Measurements from ENCODE around the gene ZNF532. TPM values are rescaled to one million over a fixed set of nuclear protein-coding genes. Genes with fewer than 3 reads are reported as not detected.

Gene ZNF532
- total RNA-seq, 5 donors from 2014 or later (not counting 1 experiment from before 2014, with no cell fraction given) = 5.0 to 14.2 (median 7.8) TPM

DNA sequence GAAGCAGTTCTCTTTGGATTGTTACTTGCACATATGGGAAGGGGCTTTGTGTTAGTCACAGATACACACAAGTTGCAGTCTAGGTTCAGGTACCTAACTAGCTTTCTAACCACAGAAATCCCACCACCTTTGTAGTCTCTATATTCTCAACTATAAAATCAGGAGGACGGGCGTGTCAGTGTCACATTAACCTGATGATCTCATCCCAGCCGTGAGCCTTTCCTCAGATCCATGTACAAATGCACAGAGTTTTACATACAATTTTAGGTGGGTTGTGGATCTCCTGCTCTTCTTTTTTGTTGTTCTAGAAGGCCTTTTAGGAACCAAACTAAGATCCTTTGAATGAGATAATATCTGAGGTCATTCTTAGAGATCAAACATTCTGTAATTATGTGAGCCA is 94.0 kb downstream of the ZNF532 start:
- no peak overlapping the region for H3K27ac ChIP-seq (ENCODE audit: low read length)
- no peak overlapping the region for H3K27ac Mint-ChIP-seq
- ATAC-seq (replicated peaks in 1 of 4) (no peak), DNase-seq (no peak)
- peaks cover 2 to 29% of the 10 kb centered on the region in 2 donors for H3K27me3 Mint-ChIP-seq
- H3K4me3 Mint-ChIP-seq = no peak overlapping the region
- no peaks in the 10 kb centered on the region for H3K4me1 Mint-ChIP-seq
- peaks cover 0 to 4% of the 10 kb centered on the region in 2 experiments for H3K27me3 ChIP-seq (replicated peaks in 1 of 2; ENCODE audit: control insufficient read depth in 2 of 2, extremely low read depth in 1 of 2, insufficient read depth in 2 of 2, low read length in 1 of 2)
- no peaks in the 10 kb centered on the region for H3K4me1 ChIP-seq (ENCODE audit: control insufficient read depth in 1 of 2, extremely low read depth in 1 of 2, insufficient read depth in 2 of 2, low read length in 2 of 2)
- no peaks in the 10 kb centered on the region for H3K9me3 Mint-ChIP-seq
- POLR2A ChIA-PET = no interaction called here
- CTCF ChIA-PET = no interaction called here
- H3K36me3 Mint-ChIP-seq = no peaks in the 10 kb centered on the region
- H3K36me3 ChIP-seq (ENCODE audit: control insufficient read depth in 2 of 2, extremely low read depth in 1 of 2, insufficient read depth in 1 of 2, low read length in 1 of 2) = no peaks in the 10 kb centered on the region
- no peaks in the 10 kb centered on the region for H3K9me3 ChIP-seq
- H3K4me3 ChIP-seq (ENCODE audit: control insufficient read depth in 1 of 2, extremely low read depth in 1 of 2, low read length in 1 of 2) = no peak overlapping the region
- 100% methylated on average over 2 of the region's 3 CpGs for WGBS (ENCODE audit: insufficient coverage)

DNA sequence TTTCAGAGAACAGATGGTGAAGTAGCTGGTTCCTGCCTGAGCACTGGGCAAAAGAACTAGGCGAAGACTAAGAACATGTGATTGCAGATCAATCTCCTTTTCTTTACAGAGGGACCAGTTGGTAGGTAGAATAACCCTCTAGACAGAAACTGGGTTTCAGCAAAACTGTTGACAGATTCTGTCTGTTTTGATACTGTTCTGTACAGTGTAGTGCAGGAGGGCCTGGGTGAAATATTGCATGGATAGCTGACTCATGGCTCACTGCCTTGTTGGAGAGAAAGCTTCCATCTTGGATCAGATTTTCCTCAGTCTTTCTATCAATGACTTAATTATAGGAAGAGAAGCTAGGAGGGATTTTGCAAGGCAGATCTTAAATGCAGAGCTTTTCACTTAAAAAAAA is 95.8 kb downstream of the ZNF532 start:
- no peaks in the 10 kb centered on the region for H3K4me1 ChIP-seq (ENCODE audit: control insufficient read depth in 1 of 2, extremely low read depth in 1 of 2, insufficient read depth in 2 of 2, low read length in 2 of 2)
- Mint-ChIP-seq H3K27me3 (peaks cover 2 to 29% of the 10 kb centered on the region in 2 donors), H3K4me1 (peaks cover 0 to 2% (median 0%) of the 10 kb centered on the region in 3 donors), H3K4me3 (no peak overlapping the region), H3K9me3 (no peaks in the 10 kb centered on the region), H3K27ac (no peak overlapping the region), H3K36me3 (no peaks in the 10 kb centered on the region)
- ChIA-PET CTCF (no interaction called here), POLR2A (no interaction called here)
- no CpG with 5 or more reads among the region's 1 CpG for WGBS (ENCODE audit: insufficient coverage)
- H3K9me3 ChIP-seq = no peaks in the 10 kb centered on the region
- no peak for ATAC-seq (replicated peaks in 1 of 4)
- H3K36me3 ChIP-seq (ENCODE audit: control insufficient read depth in 2 of 2, extremely low read depth in 1 of 2, insufficient read depth in 1 of 2, low read length in 1 of 2) = no peaks in the 10 kb centered on the region
- H3K4me3 ChIP-seq (ENCODE audit: control insufficient read depth in 1 of 2, extremely low read depth in 1 of 2, low read length in 1 of 2) = no peak overlapping the region
- no peak for DNase-seq
- H3K27ac ChIP-seq (ENCODE audit: low read length) = no peak overlapping the region
- H3K27me3 ChIP-seq (replicated peaks in 1 of 2; ENCODE audit: control insufficient read depth in 2 of 2, extremely low read depth in 1 of 2, insufficient read depth in 2 of 2, low read length in 1 of 2) = peaks cover 0 to 3% of the 10 kb centered on the region in 2 experiments

DNA sequence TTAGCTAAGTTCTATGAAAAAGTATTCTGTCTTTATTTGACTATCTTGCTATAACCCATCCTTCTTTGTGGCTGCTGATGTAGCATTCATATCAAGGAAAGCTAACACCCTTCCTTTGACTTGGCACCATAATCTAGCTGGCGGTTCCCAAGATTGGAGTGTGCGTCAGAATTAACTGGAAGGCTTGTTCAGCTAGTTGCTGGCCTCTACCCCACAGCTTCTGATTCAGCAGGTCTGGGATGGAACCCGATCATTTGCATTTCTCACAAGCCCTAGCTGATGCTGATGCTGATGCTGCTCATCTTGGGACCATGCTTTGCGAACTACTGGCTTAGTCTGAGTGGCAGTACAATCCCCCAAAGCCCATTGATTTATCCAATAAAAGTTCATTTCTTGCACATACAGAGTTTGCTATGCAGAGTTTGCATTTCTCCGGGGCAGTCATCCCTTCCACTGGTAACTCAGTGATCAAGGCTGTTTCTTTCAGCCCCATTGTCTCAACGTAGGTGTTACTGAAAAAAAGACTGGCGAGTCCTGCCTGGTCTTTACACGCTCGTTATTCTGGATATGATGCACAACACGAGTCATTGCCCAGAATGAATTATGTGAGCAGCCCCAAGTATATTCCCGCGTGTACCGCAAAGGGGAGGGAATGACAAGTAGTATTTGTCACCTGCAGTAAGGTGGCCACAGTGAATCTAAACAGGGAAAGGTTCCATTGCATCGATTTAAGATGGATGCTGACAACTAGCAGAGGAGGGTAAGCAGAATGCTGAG is 96.5 kb downstream of the ZNF532 start:
- Histone ChIP-seq H3K4me3 (ENCODE audit: control insufficient read depth in 1 of 2, extremely low read depth in 1 of 2, low read length in 1 of 2) (no peak overlapping the region), H3K27ac (ENCODE audit: low read length) (no peak overlapping the region), H3K9me3 (no peaks in the 10 kb centered on the region), H3K4me1 (ENCODE audit: control insufficient read depth in 1 of 2, extremely low read depth in 1 of 2, insufficient read depth in 2 of 2, low read length in 2 of 2) (no peaks in the 10 kb centered on the region), H3K27me3 (replicated peaks in 1 of 2; ENCODE audit: control insufficient read depth in 2 of 2, extremely low read depth in 1 of 2, insufficient read depth in 2 of 2, low read length in 1 of 2) (peaks cover 0 to 3% of the 10 kb centered on the region in 2 experiments), H3K36me3 (ENCODE audit: control insufficient read depth in 2 of 2, extremely low read depth in 1 of 2, insufficient read depth in 1 of 2, low read length in 1 of 2) (no peaks in the 10 kb centered on the region)
- POLR2A ChIA-PET = no interaction called here
- Mint-ChIP-seq H3K4me1 (peaks cover 0 to 2% (median 0%) of the 10 kb centered on the region in 3 donors), H3K9me3 (no peaks in the 10 kb centered on the region), H3K27ac (no peak overlapping the region), H3K36me3 (no peaks in the 10 kb centered on the region), H3K27me3 (peaks cover 2 to 27% of the 10 kb centered on the region in 2 donors), H3K4me3 (no peak overlapping the region)
- DNase-seq (no peak), ATAC-seq (replicated peaks in 1 of 4) (no peak)
- CTCF ChIA-PET = no interaction called here
- 77% methylated on average over 13 of the region's 14 CpGs for WGBS (ENCODE audit: insufficient coverage)

DNA sequence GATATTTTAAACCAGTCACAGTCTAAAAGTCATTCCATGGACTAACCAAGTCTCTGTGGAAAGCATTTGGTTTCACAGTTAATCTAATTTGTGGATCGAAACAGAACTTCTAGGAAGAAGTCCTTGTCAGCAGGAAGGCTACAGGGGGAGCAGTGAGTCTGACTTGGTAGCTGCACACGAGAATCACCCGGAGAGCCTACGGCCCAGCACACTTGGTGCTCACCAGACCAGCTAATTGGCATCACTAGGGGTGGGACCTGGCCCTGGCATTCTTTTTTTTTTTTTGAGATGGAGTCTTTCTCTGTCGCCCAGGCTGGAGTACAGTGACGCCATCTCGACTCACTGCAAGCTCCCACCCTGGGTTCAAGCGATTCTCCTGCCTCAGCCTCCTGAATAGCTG is 97.7 kb downstream of the ZNF532 start:
- H3K4me3 ChIP-seq (ENCODE audit: control insufficient read depth in 1 of 2, extremely low read depth in 1 of 2, low read length in 1 of 2) = no peak overlapping the region
- Mint-ChIP-seq H3K27me3 (peaks cover 2 to 20% of the 10 kb centered on the region in 2 donors), H3K36me3 (no peaks in the 10 kb centered on the region), H3K27ac (no peak overlapping the region), H3K4me1 (peaks cover 0 to 2% (median 0%) of the 10 kb centered on the region in 3 donors), H3K4me3 (no peak overlapping the region), H3K9me3 (no peaks in the 10 kb centered on the region)
- no peaks in the 10 kb centered on the region for H3K36me3 ChIP-seq (ENCODE audit: control insufficient read depth in 2 of 2, extremely low read depth in 1 of 2, insufficient read depth in 1 of 2, low read length in 1 of 2)
- 84% methylated on average over 4 of the region's 8 CpGs for WGBS (ENCODE audit: insufficient coverage)
- H3K4me1 ChIP-seq (ENCODE audit: control insufficient read depth in 1 of 2, extremely low read depth in 1 of 2, insufficient read depth in 2 of 2, low read length in 2 of 2) = no peaks in the 10 kb centered on the region
- ChIA-PET CTCF (no interaction called here), POLR2A (no interaction called here)
- peaks cover 0 to 3% of the 10 kb centered on the region in 2 experiments for H3K27me3 ChIP-seq (replicated peaks in 1 of 2; ENCODE audit: control insufficient read depth in 2 of 2, extremely low read depth in 1 of 2, insufficient read depth in 2 of 2, low read length in 1 of 2)
- H3K27ac ChIP-seq (ENCODE audit: low read length) = no peak overlapping the region
- DNase-seq (no peak), ATAC-seq (replicated peaks in 1 of 4) (no peak)
- no peaks in the 10 kb centered on the region for H3K9me3 ChIP-seq

DNA sequence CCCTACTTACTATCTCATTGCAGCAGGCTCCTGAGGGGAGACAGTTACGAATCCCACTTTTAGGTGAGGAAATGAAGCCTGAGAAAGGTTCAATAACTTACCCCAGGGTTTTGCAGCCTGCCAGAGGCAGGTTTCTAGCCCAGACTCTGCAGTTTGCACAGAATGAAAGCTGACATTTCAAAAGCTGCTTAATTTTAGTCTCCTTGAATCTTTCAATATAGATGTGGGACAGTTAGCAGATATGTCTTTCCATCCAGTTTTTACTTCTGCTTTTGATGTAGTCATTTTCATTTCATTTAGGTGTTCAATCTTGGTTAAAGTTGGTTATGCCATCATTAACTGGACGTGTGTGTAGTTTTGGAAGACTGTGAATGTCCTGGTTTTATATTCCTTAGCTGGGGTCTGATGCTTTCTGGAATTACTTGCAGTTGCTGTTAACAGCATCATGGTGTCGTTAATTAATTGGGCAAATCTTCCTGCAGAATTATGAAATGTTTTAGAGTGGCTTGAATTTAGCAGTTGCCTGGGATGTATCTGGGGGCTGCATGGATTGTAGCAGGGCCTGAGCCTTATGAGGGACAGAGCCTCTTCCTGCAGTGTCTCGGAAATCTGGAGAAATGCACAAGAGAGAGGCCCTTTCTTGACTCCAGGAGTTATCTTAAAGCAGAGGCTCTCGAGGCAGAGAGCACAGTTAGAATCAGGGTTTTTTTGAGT is 100.8 kb downstream of the ZNF532 start:
- no peak for ATAC-seq (replicated peaks in 1 of 4)
- H3K4me1 ChIP-seq (ENCODE audit: control insufficient read depth in 1 of 2, extremely low read depth in 1 of 2, insufficient read depth in 2 of 2, low read length in 2 of 2) = no peaks in the 10 kb centered on the region
- DNase-seq = no peak
- H3K4me3 ChIP-seq (ENCODE audit: control insufficient read depth in 1 of 2, extremely low read depth in 1 of 2, low read length in 1 of 2) = no peak overlapping the region
- POLR2A ChIA-PET = no interaction called here
- CTCF ChIA-PET = no interaction called here
- H3K27me3 Mint-ChIP-seq = peaks cover 7 to 16% of the 10 kb centered on the region in 2 donors
- WGBS (ENCODE audit: insufficient coverage) = 53% methylated on average over 3 of the region's 5 CpGs
- no peaks in the 10 kb centered on the region for H3K36me3 ChIP-seq (ENCODE audit: control insufficient read depth in 2 of 2, extremely low read depth in 1 of 2, insufficient read depth in 1 of 2, low read length in 1 of 2)
- no peaks in the 10 kb centered on the region for H3K9me3 ChIP-seq
- no peak overlapping the region for H3K27ac ChIP-seq (ENCODE audit: low read length)
- peaks cover 0 to 3% of the 10 kb centered on the region in 2 experiments for H3K27me3 ChIP-seq (replicated peaks in 1 of 2; ENCODE audit: control insufficient read depth in 2 of 2, extremely low read depth in 1 of 2, insufficient read depth in 2 of 2, low read length in 1 of 2)
- no peaks in the 10 kb centered on the region for H3K9me3 Mint-ChIP-seq
- H3K36me3 Mint-ChIP-seq = no peaks in the 10 kb centered on the region
- peak overlapping the region in 1 of 2 donors; percentile 40 for H3K27ac Mint-ChIP-seq
- peaks cover 0 to 2% (median 0%) of the 10 kb centered on the region in 3 donors for H3K4me1 Mint-ChIP-seq
- no peak overlapping the region for H3K4me3 Mint-ChIP-seq

DNA sequence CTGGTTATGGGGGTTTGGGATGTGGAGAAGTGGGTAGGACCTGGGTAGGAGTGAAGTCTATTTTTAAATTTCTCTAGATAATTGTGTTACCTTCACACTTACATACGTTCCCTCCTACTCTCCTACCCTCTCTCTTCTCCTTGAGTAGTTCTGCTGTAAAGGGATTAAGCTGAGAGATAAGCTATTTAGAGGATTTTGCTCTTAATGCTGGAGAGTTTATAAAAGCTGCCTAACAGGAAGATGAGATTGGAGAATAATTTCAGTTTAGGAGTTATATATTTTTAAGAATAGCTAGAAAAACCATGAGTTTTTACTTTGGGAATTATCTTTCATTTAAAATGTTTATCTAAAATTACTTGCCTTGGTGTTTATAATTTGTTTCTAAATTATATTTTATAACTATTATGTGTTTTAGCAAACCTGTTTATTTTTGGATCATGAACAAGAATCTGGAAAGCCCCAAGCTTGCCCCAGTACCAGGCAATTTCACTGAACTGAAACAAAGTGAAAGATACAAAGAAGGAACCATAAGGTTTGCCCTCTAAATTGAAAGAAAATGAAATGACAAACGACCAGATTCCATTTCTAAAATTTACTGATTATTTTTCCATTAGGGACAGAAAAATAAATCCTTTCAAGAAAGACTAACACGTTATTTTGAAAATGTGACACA is 101.5 kb downstream of the ZNF532 start:
- H3K9me3 Mint-ChIP-seq = no peaks in the 10 kb centered on the region
- DNase-seq (no peak), ATAC-seq (replicated peaks in 1 of 4) (no peak)
- H3K36me3 ChIP-seq (ENCODE audit: control insufficient read depth in 2 of 2, extremely low read depth in 1 of 2, insufficient read depth in 1 of 2, low read length in 1 of 2) = no peaks in the 10 kb centered on the region
- H3K27ac Mint-ChIP-seq = peak overlapping the region in 1 of 2 donors; percentile 40
- no peak overlapping the region for H3K4me3 ChIP-seq (ENCODE audit: control insufficient read depth in 1 of 2, extremely low read depth in 1 of 2, low read length in 1 of 2)
- no CpG with 5 or more reads among the region's 3 CpGs for WGBS (ENCODE audit: insufficient coverage)
- POLR2A ChIA-PET = no interaction called here
- H3K4me3 Mint-ChIP-seq = no peak overlapping the region
- H3K9me3 ChIP-seq = no peaks in the 10 kb centered on the region
- no peak overlapping the region for H3K27ac ChIP-seq (ENCODE audit: low read length)
- no peaks in the 10 kb centered on the region for H3K4me1 ChIP-seq (ENCODE audit: control insufficient read depth in 1 of 2, extremely low read depth in 1 of 2, insufficient read depth in 2 of 2, low read length in 2 of 2)
- CTCF ChIA-PET = no interaction called here
- no peaks in the 10 kb centered on the region for H3K36me3 Mint-ChIP-seq
- H3K27me3 Mint-ChIP-seq = peaks cover 7 to 15% of the 10 kb centered on the region in 2 donors
- peaks cover 0 to 2% (median 0%) of the 10 kb centered on the region in 3 donors for H3K4me1 Mint-ChIP-seq
- H3K27me3 ChIP-seq (replicated peaks in 1 of 2; ENCODE audit: control insufficient read depth in 2 of 2, extremely low read depth in 1 of 2, insufficient read depth in 2 of 2, low read length in 1 of 2) = peaks cover 0 to 5% of the 10 kb centered on the region in 2 experiments
